Spleen (tissue), 11 donors: Measurements from ENCODE around the gene SLC26A9. TPM values are rescaled to one million over a fixed set of nuclear protein-coding genes. Genes with fewer than 3 reads are reported as not detected.

Experiments
- DNase-seq: peaks from one replicate; pipeline ENCODE4 v3.0.0-alpha.2; 2020
- H3K27ac ChIP-seq, 8 donors: fragments of 200-600 bp; sonication (generic) in 7 of 8; 1 replicate in 4 of 8; 2 replicates in 4 of 8; pipeline versions ENCODE4 v1.5.0 to v1.8.0; 2016 to 2021; ENCODE audit warnings: inconsistent platforms in 4 of 8, mild to moderate bottlenecking in 4 of 8, moderate library complexity in 1 of 8
- H3K27me3 ChIP-seq, 7 donors: fragments of 200-600 bp; sonication (generic) in 6 of 7; replicated peaks in 1 of 7; 1 replicate in 4 of 7; 2 replicates in 3 of 7; pipeline versions ENCODE4 v1.5.0 to v1.8.0; 2016 to 2021; ENCODE audit warnings: inconsistent platforms in 3 of 7, mild to moderate bottlenecking in 1 of 7
- H3K36me3 ChIP-seq, 6 donors: fragments of 200-600 bp; sonication (generic) in 5 of 6; 1 replicate in 4 of 6; 2 replicates in 2 of 6; pipeline versions ENCODE4 v1.5.0 to v1.8.0; 2016 to 2021; ENCODE audit warnings: inconsistent platforms in 2 of 6
- H3K4me1 ChIP-seq, 6 donors: fragments of 200-600 bp; sonication (generic) in 5 of 6; 1 replicate in 3 of 6; 2 replicates in 3 of 6; pipeline versions ENCODE4 v1.5.0 to v1.8.0; 2016 to 2021; ENCODE audit warnings: inconsistent platforms in 3 of 6
- H3K4me3 ChIP-seq, 8 donors: fragments of 200-600 bp; sonication (generic) in 7 of 8; 1 replicate in 4 of 8; 2 replicates in 4 of 8; pipeline versions ENCODE4 v1.5.0 to v1.8.0; 2016 to 2021; ENCODE audit warnings: inconsistent platforms in 4 of 8, mild to moderate bottlenecking in 4 of 8, moderate library complexity in 2 of 8
- H3K9me3 ChIP-seq, 8 donors: fragments of 200-600 bp; sonication (generic) in 7 of 8; 1 replicate in 4 of 8; 2 replicates in 4 of 8; pipeline versions ENCODE4 v1.5.0 to v1.8.0; 2016 to 2021; ENCODE audit warnings: inconsistent platforms in 4 of 8
- POLR2A ChIP-seq, 3 donors: fragments of 450-650 bp; IDR thresholded peaks; one replicate each; pipeline ENCODE4 v1.5.1; 2017; ENCODE audit warnings: antibody characterized with exemption in 3 of 3, mild to moderate bottlenecking in 1 of 3
- POLR2AphosphoS5 ChIP-seq, 3 donors: sonication (generic); formaldehyde crosslinking; IDR thresholded peaks; one replicate each; pipeline ENCODE4 v1.5.1; 2017; ENCODE audit warnings: antibody characterized with exemption in 3 of 3
- WGBS, 5 donors: extraction: QIAGEN DNeasy Blood & Tissue Kit in 3 of 5; methylation state at CpG; one replicate each; pipeline versions ENCODE4 v1.1.5 to v1.1.7; 2013 to 2018; 5-methylcytosine and 5-hydroxymethylcytosine counted together
- intact Hi-C: fragments of 100-400 bp; cut with DNase I; formaldehyde crosslinking; loops from one replicate; pipeline ENCODE4 v1.15.0; 2023; ENCODE audit warnings: low total_unique reads
- polyA plus RNA-seq, 3 donors: library from polyadenylated mRNA; stranded (reverse); fragments of 200-250 nt; gene quantifications; one replicate each; pipeline ENCODE4 v1.2.1, GENCODE V29; 2013
- total RNA-seq, 7 donors: library from RNA; depleted of rRNA in 3 of 7; stranded (reverse); fragments of >200 nt in 3 of 7; fragmentation: NEBNext Ultra II Directional in 4 of 7; extraction: Animal tissue kit (Norgen Biotek cat#: 25700) in 4 of 7; gene quantifications; one replicate each; pipeline versions ENCODE4 v1.1.0 to v1.2.1, GENCODE V29; 2016 to 2021
- TF ChIP-seq, protein P1 (sequence below), 11 experiments: fragments of 200-600 bp in 7 of 11; fragments of 450-650 bp in 4 of 11; sonication (generic) in 4 of 11; IDR thresholded peaks in 8 of 11; conservative IDR thresholded peaks in 3 of 11; 1 replicate in 7 of 11; 2 replicates in 4 of 11; pipeline versions ENCODE4 v1.4.0 to v1.8.0; 2016 to 2021; ENCODE audit warnings: antibody characterized with exemption in 11 of 11, inconsistent platforms in 4 of 11, mild to moderate bottlenecking in 1 of 11
- donor health status: healthy with polysubstance abuse.
- donor health status: DM: no; HTN: no; CAD: no; lungs with moderate emphysema.
- donor health status: DM: no; HTN: no; CAD: no.
- donor health status: Bipolar disorder and iron deficiency.
- donor health status: healthy.
- donor health status: DM: no; HTN: no; CAD: no.
- donor health status: DM: yes; HTN: yes; CAD: no.

SLC26A9 gene
- total and polyA plus RNA-seq, 10 donors, result 0.02 to 0.03 TPM; not detected in 8

GRCh38 chr1:205870236-205870635, 73.0 kb downstream of the SLC26A9 start:
- intact Hi-C loops, result no loop called here
- Histone ChIP-seq H3K27ac (no peak overlapping the region), H3K27me3 (no peaks in the 10 kb centered on the region), H3K9me3 (peaks cover 0 to 26% (median 12%) of the 10 kb centered on the region in 8 donors), H3K4me3 (no peak overlapping the region), H3K4me1 (no peaks in the 10 kb centered on the region), H3K36me3 (no peaks in the 10 kb centered on the region)
- no peak for TF ChIP-seq POLR2A (IDR thresholded peaks at IDR 0.05)
- TF ChIP-seq, protein P1, sequence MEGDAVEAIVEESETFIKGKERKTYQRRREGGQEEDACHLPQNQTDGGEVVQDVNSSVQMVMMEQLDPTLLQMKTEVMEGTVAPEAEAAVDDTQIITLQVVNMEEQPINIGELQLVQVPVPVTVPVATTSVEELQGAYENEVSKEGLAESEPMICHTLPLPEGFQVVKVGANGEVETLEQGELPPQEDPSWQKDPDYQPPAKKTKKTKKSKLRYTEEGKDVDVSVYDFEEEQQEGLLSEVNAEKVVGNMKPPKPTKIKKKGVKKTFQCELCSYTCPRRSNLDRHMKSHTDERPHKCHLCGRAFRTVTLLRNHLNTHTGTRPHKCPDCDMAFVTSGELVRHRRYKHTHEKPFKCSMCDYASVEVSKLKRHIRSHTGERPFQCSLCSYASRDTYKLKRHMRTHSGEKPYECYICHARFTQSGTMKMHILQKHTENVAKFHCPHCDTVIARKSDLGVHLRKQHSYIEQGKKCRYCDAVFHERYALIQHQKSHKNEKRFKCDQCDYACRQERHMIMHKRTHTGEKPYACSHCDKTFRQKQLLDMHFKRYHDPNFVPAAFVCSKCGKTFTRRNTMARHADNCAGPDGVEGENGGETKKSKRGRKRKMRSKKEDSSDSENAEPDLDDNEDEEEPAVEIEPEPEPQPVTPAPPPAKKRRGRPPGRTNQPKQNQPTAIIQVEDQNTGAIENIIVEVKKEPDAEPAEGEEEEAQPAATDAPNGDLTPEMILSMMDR (IDR thresholded peaks at IDR 0.05 in 8 of 11, conservative IDR thresholded peaks at IDR 0.05 in 3 of 11), result no peak
- TF ChIP-seq POLR2AphosphoS5 (IDR thresholded peaks at IDR 0.05), result no peak
- no peak for DNase-seq
- WGBS, 5 donors, result 69 to 82% (median 79%) methylated on average over 2 of the region's 2 CpGs

Other genes with a start within 250 kb of the SLC26A9 start
- 100 to 1,000 TPM in 5 of 7 donors, 10 to 100 TPM in 2; 85.4 to 142 (median 114) TPM for gene NUCKS1, start 193.3 kb downstream of the SLC26A9 start, total RNA-seq
- gene NUCKS1, start 193.3 kb downstream of the SLC26A9 start, polyA plus RNA-seq, result 10 to 100 TPM; 26.9 to 36.5 (median 32.8) TPM
- 10 to 100 TPM; 31.7 to 49.7 (median 43.8) TPM for gene RAB29, start 168.0 kb downstream of the SLC26A9 start, total RNA-seq
- 10 to 100 TPM; 16.6 to 28.1 (median 21.2) TPM for gene RAB29, start 168.0 kb downstream of the SLC26A9 start, polyA plus RNA-seq
- 10 to 100 TPM; 17.3 to 29.0 (median 22.9) TPM for gene SLC41A1, start 130.3 kb downstream of the SLC26A9 start, total RNA-seq
- 1 to 10 TPM; 4.1 to 7.5 (median 5.8) TPM for gene SLC41A1, start 130.3 kb downstream of the SLC26A9 start, polyA plus RNA-seq
- gene PM20D1, start 93.3 kb downstream of the SLC26A9 start, total RNA-seq, result 1 to 10 TPM in 5 of 7 donors, under 1 TPM in 2; 0.28 to 2.9 (median 1.8) TPM
- under 1 TPM in 2 of 3 donors, not detected in 1; 0.38 to 0.53 TPM for gene PM20D1, start 93.3 kb downstream of the SLC26A9 start, polyA plus RNA-seq
- 1 to 10 TPM in 6 of 7 donors, under 1 TPM in 1; 0.34 to 3.2 (median 2.6) TPM for gene RAB7B, start 59.9 kb upstream of the SLC26A9 start, total RNA-seq
- 1 to 10 TPM in 1 of 3 donors, under 1 TPM in 2; 0.67 to 2.0 (median 0.85) TPM for gene RAB7B, start 59.9 kb upstream of the SLC26A9 start, polyA plus RNA-seq
- under 1 TPM in 2 of 7 donors, not detected in 5; 0.40 to 0.66 TPM for gene CTSE, start 80.4 kb upstream of the SLC26A9 start, total RNA-seq
- under 1 TPM; 0.06 to 0.11 (median 0.09) TPM for gene CTSE, start 80.4 kb upstream of the SLC26A9 start, polyA plus RNA-seq
- gene RHEX, start 109.7 kb upstream of the SLC26A9 start, total RNA-seq, result 1 to 10 TPM in 6 of 7 donors, under 1 TPM in 1; 0.94 to 6.2 (median 3.4) TPM
- 1 to 10 TPM in 2 of 3 donors, under 1 TPM in 1; 0.91 to 3.3 (median 1.2) TPM for gene RHEX, start 109.7 kb upstream of the SLC26A9 start, polyA plus RNA-seq
- gene AVPR1B, start 173.9 kb upstream of the SLC26A9 start, total RNA-seq, result not detected
- not detected for gene AVPR1B, start 173.9 kb upstream of the SLC26A9 start, polyA plus RNA-seq